SH-SY5Y (cell line): ENCODE results near the gene SLFN5.

Experiments used
- GATA2 ChIP-seq: IDR thresholded peaks from 2 replicates; pipeline ENCODE4 v1.6.1; 2011; ENCODE audit warnings: mild to moderate bottlenecking, low read depth, low read length
- GATA3 ChIP-seq: IDR thresholded peaks from 2 replicates; pipeline ENCODE4 v1.6.1; 2011; ENCODE audit warnings: low read depth, mild to moderate bottlenecking, low read length, moderate library complexity

- no peak for TF ChIP-seq GATA3
- no peak for TF ChIP-seq GATA2
These were observed 70.2 kb downstream of the SLFN5 start for GRCh38 chr17:35312790-35313711.
